Activated CD4-positive, alpha-beta T cell treated with anti-CD3 and anti-CD28 coated beads for 48 hours (primary cell): ENCODE measurements around the gene AXIN1.
"Not testable (repeated sequence)": the region's sequence is repeated elsewhere in the genome, so short reads cannot be mapped to it uniquely, and the experiment has no call there.

Experiments
- DNase-seq: peaks from one replicate; pipeline ENCODE4 v3.0.0-alpha.2; 2020

AXIN1 gene

GRCh38 chr16:351804-352520, 561 bp downstream of the AXIN1 start:
- DNase-seq, result no peak

- DNase-seq, result no peak
These were observed 2.3 kb downstream of the AXIN1 start for GRCh38 chr16:350203-350602.

GRCh38 chr16:349211-349610, 3.3 kb downstream of the AXIN1 start:
- DNase-seq, result no peak

GRCh38 chr16:348495-348894, 4.0 kb downstream of the AXIN1 start:
- DNase-seq, result not testable (repeated sequence)

GRCh38 chr16:347203-347602, 5.3 kb downstream of the AXIN1 start:
- DNase-seq, result no peak

- no peak for DNase-seq
These were observed 5.9 kb downstream of the AXIN1 start for GRCh38 chr16:346587-346986.

GRCh38 chr16:345772-346171, 6.8 kb downstream of the AXIN1 start:
- DNase-seq, result no peak

GRCh38 chr16:342455-343213, 9.9 kb downstream of the AXIN1 start:
- DNase-seq, result no peak

- not testable (repeated sequence) for DNase-seq
These were observed 10.6 kb downstream of the AXIN1 start for GRCh38 chr16:341974-342336.

- not testable (repeated sequence) for DNase-seq
These were observed 11.2 kb downstream of the AXIN1 start for GRCh38 chr16:341095-341973.

- DNase-seq, result no peak
These were observed 12.0 kb downstream of the AXIN1 start for GRCh38 chr16:340370-341091.

- DNase-seq, result no peak
These were observed 12.8 kb downstream of the AXIN1 start for GRCh38 chr16:339680-340079.

- no peak for DNase-seq
These were observed 14.4 kb downstream of the AXIN1 start for GRCh38 chr16:337975-338575.

- no peak for DNase-seq
These were observed 15.1 kb downstream of the AXIN1 start for GRCh38 chr16:337437-337836.

- DNase-seq, result no peak
These were observed 16.3 kb downstream of the AXIN1 start for GRCh38 chr16:336269-336668.

GRCh38 chr16:334861-335632, 17.5 kb downstream of the AXIN1 start:
- not testable (repeated sequence) for DNase-seq

- DNase-seq, result not testable (repeated sequence)
These were observed 18.2 kb downstream of the AXIN1 start for GRCh38 chr16:334164-334832.

- DNase-seq, result no peak
These were observed 19.0 kb downstream of the AXIN1 start for GRCh38 chr16:333406-334094.

- not testable (repeated sequence) for DNase-seq
These were observed 21.2 kb downstream of the AXIN1 start for GRCh38 chr16:331181-331814.

- no peak for DNase-seq
These were observed 21.8 kb downstream of the AXIN1 start for GRCh38 chr16:330741-331140.
